Measurements from ENCODE around the gene FBN3.

FBN3 gene

DNA sequence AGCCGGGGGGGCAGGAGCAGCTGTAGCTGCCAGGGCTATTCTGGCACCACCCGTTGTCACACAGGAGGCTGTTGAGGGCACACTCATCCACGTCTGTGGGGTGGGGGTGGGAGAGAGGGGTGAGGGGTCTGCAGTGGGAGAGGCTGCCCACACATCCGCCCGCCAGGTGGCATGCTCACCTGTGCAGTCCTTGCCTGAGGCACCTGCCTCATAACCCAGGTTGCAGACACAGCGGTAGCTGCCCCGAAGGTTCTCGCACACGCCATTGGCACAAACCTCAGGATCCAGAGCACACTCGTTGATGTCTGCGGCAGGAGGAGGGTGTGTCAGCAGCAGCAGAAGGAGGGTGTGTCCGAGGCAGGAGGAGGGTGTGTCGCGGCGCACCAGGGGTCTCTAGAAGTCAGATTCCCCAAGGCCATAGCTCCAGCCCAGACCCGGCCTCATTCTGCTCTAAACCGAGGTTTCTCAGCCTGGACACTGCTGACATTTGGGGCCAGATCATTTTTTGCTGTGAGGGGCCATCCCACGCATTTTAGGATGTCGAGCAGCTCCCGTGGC is 20.3 kb downstream of the FBN3 start:
- Histone ChIP-seq H3K4me3 (ENCODE audit: low read depth in 1 of 2, low read length in 2 of 2) (no peak overlapping the region), H3K27me3 (ENCODE audit: control insufficient read depth in 1 of 2, insufficient read depth in 2 of 2, low read length in 2 of 2) (no peaks in the 10 kb centered on the region), H3K4me1 (ENCODE audit: insufficient read depth, low read length) (no peaks in the 10 kb centered on the region), H3K9me3 (ENCODE audit: low read length) (no peaks in the 10 kb centered on the region), H3K9ac (ENCODE audit: low read length) (no peak overlapping the region), H3K27ac (ENCODE audit: low read depth, low read length) (no peak overlapping the region), H3K36me3 (ENCODE audit: insufficient read depth, low read length) (no peaks in the 10 kb centered on the region)

DNA sequence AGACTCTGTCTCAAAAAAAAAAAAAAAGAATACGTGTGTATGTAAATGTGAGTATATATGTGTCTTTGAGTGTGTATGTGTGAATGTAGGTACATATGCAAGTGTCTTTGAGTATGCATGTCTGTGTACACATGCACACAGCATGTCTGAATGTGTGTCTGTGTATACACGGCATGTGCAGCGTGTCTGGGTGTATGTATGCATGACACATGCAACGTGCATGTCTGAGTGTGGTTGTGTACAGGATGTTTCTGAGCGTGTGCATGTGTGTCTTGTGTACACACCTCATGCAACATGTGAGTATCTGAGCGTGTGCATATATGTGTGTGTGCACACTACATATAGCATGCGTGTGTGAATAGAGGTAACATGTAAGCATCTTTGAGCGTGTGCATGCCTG is 20.8 kb downstream of the FBN3 start:
- H3K36me3 ChIP-seq (ENCODE audit: insufficient read depth, low read length), result no peaks in the 10 kb centered on the region
- no peak overlapping the region for H3K4me3 ChIP-seq (ENCODE audit: low read depth in 1 of 2, low read length in 2 of 2)
- H3K9me3 ChIP-seq (ENCODE audit: low read length), result no peaks in the 10 kb centered on the region
- no peaks in the 10 kb centered on the region for H3K27me3 ChIP-seq (ENCODE audit: control insufficient read depth in 1 of 2, insufficient read depth in 2 of 2, low read length in 2 of 2)
- H3K9ac ChIP-seq (ENCODE audit: low read length), result no peak overlapping the region
- no peak overlapping the region for H3K27ac ChIP-seq (ENCODE audit: low read depth, low read length)
- no peaks in the 10 kb centered on the region for H3K4me1 ChIP-seq (ENCODE audit: insufficient read depth, low read length)

DNA sequence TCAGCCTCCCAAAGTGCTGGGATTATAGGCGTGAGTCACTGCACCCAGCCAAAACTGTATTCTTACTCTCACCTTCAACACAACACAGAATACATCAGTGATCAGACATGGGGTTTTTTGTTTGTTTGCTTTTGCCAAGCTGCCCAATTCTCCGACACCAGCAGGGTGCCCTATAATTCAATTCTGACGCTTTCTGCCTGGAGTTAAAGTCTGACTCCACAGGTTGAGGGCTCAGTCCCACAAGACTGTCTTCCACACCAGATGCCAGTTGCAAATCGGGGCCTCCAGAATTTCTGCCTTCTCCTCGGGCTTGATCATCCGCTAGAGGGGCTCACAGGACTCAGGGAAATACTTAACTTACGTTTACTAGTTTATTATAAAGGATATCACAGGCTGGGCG is 22.1 kb downstream of the FBN3 start:
- no peak overlapping the region for H3K27ac ChIP-seq (ENCODE audit: low read depth, low read length)
- no peak overlapping the region for H3K4me3 ChIP-seq (ENCODE audit: low read depth in 1 of 2, low read length in 2 of 2)
- no peaks in the 10 kb centered on the region for H3K27me3 ChIP-seq (ENCODE audit: control insufficient read depth in 1 of 2, insufficient read depth in 2 of 2, low read length in 2 of 2)
- no peaks in the 10 kb centered on the region for H3K9me3 ChIP-seq (ENCODE audit: low read length)
- no peak overlapping the region for H3K9ac ChIP-seq (ENCODE audit: low read length)
- no peaks in the 10 kb centered on the region for H3K36me3 ChIP-seq (ENCODE audit: insufficient read depth, low read length)
- H3K4me1 ChIP-seq (ENCODE audit: insufficient read depth, low read length), result no peaks in the 10 kb centered on the region

DNA sequence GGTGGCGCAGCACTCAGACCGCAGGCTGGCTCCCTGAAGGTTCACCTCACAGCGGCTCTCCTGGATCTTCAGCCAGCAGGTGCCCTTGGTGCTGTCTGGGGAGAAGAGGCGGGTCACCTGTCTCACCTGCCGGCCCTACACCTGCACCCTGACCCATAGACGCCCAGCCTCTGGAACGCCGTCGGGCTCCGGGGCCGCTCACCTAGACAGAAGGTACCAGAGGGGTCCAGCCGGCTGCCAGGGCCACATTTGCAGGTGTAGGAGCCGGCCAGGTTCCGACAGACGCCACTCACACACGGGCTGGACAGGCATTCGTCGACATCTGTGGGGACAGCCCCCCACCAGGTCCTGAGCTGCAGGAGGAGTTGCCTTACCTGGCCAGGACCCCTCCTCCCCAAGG is 22.9 kb downstream of the FBN3 start:
- no peaks in the 10 kb centered on the region for H3K27me3 ChIP-seq (ENCODE audit: control insufficient read depth in 1 of 2, insufficient read depth in 2 of 2, low read length in 2 of 2)
- no peak overlapping the region for H3K27ac ChIP-seq (ENCODE audit: low read depth, low read length)
- H3K4me3 ChIP-seq (ENCODE audit: low read depth in 1 of 2, low read length in 2 of 2), result no peak overlapping the region
- no peaks in the 10 kb centered on the region for H3K9me3 ChIP-seq (ENCODE audit: low read length)
- H3K4me1 ChIP-seq (ENCODE audit: insufficient read depth, low read length), result no peaks in the 10 kb centered on the region
- H3K36me3 ChIP-seq (ENCODE audit: insufficient read depth, low read length), result no peaks in the 10 kb centered on the region
- H3K9ac ChIP-seq (ENCODE audit: low read length), result no peak overlapping the region

DNA sequence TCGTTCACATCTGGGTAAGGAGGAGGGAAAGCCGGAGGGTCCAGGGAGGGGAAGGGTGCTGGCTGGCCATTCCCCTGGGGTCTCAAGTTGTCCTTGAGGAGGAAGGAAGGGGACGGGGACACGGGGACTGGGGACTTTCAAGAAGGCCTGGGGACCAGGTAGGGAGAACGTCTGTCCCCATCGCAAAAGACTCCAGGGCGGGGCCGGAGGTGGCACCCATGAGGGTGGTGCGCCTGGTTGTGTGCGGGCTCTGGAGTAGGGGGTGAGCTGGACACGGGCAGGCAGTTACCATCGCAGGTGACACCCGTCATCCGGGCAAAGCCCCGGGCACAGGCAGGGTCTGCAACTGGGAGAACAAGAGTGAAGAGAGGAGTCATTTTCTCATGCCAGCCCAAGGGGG is 23.4 kb downstream of the FBN3 start:
- Histone ChIP-seq H3K27me3 (ENCODE audit: control insufficient read depth in 1 of 2, insufficient read depth in 2 of 2, low read length in 2 of 2) (no peaks in the 10 kb centered on the region), H3K27ac (ENCODE audit: low read depth, low read length) (no peak overlapping the region), H3K9me3 (ENCODE audit: low read length) (no peaks in the 10 kb centered on the region), H3K4me3 (ENCODE audit: low read depth in 1 of 2, low read length in 2 of 2) (no peak overlapping the region), H3K9ac (ENCODE audit: low read length) (no peak overlapping the region), H3K4me1 (ENCODE audit: insufficient read depth, low read length) (no peaks in the 10 kb centered on the region), H3K36me3 (ENCODE audit: insufficient read depth, low read length) (no peaks in the 10 kb centered on the region)

DNA sequence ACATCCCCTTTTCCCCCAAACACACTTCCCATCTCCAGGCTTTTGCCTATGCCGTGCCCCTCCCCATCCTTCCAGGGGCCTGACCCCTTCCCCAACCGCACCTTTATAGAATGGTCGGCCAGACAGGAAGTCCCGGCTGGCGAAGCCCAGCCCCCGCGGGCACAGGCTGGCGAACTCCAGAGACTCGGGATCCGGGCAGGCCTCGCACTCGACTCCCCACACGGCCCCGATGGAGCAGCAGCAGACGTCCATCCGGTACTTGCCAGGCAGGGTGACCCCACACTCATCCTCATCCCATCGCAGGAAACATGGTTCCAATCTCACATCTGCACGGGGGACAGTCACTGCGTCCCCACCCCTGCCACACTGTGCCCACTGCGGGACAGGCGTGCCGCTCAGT is 25.7 kb downstream of the FBN3 start:
- no peak overlapping the region for H3K4me3 ChIP-seq (ENCODE audit: low read depth in 1 of 2, low read length in 2 of 2)

DNA sequence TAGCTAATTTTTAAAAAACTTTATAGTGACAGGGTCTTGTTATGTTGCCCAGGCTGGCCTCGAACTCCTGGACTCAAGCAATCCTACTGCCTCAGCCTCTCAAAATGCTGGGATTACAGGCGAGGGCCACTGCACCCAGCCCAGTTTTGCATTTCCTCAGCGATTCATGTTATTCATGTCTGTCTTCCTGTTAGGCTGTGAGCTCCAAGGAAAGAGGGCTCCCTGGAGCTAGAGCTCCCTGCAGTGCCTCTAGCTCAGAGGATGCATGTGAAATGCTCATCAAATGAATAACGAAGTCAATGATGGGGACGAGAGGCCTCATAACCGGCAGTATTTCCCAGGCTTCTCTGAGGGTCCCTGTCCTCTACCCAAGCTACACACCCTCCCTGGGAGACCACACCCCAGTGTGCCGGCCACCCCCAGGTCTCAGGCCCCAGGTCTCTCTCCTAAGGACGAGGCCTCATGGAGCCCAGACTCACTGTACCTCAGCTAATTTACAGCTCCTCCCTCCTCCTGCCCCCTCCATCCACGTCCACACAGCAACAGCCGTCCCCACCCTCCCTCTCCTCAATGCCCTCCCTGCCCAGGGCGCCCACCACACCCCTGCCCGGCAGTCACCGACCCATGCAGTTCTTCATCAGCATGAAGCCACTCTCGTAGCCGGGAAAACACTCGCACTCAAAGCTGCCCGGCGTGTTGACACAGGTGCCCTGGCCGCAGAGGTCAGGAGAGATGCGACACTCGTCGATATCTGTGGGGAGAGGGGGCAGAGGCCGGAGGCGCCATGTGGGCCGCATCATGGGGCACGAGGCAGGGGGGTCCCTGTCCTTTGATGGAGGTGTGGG is 28.5 kb downstream of the FBN3 start:
- no peak overlapping the region for H3K4me3 ChIP-seq (ENCODE audit: low read depth in 1 of 2, low read length in 2 of 2)
- no peaks in the 10 kb centered on the region for H3K36me3 ChIP-seq (ENCODE audit: insufficient read depth, low read length)
- no peaks in the 10 kb centered on the region for H3K4me1 ChIP-seq (ENCODE audit: insufficient read depth, low read length)
- H3K9me3 ChIP-seq (ENCODE audit: low read length), result no peaks in the 10 kb centered on the region
- H3K9ac ChIP-seq (ENCODE audit: low read length), result no peak overlapping the region
- H3K27me3 ChIP-seq (ENCODE audit: control insufficient read depth in 1 of 2, insufficient read depth in 2 of 2, low read length in 2 of 2), result no peaks in the 10 kb centered on the region
- H3K27ac ChIP-seq (ENCODE audit: low read depth, low read length), result no peak overlapping the region

More for the DNA sequence above, 25.7 kb downstream of the FBN3 start:
- Histone ChIP-seq H3K27me3 (ENCODE audit: control insufficient read depth in 1 of 2, insufficient read depth in 2 of 2, low read length in 2 of 2) (no peaks in the 10 kb centered on the region), H3K36me3 (ENCODE audit: insufficient read depth, low read length) (no peaks in the 10 kb centered on the region), H3K9me3 (ENCODE audit: low read length) (no peaks in the 10 kb centered on the region), H3K4me1 (ENCODE audit: insufficient read depth, low read length) (no peaks in the 10 kb centered on the region), H3K9ac (ENCODE audit: low read length) (no peak overlapping the region), H3K27ac (ENCODE audit: low read depth, low read length) (no peak overlapping the region)

DNA sequence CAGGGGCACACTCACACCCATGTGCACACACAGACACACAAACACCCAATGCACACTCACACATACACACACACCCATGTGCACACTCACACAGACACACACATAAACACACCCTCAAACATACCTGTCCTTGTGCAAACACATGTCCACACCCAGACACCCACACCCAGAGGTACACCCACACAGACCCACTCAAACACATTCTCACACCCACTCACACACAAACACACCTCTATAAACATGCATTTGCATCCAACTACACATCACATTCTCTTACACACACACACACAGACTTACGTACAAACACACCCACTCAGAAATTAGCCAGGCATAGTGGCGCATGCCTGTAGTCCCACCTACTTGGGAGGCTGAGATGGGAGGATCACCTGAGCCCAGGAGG is 31.4 kb downstream of the FBN3 start:
- Histone ChIP-seq H3K27me3 (ENCODE audit: control insufficient read depth in 1 of 2, insufficient read depth in 2 of 2, low read length in 2 of 2) (no peaks in the 10 kb centered on the region), H3K4me3 (ENCODE audit: low read depth in 1 of 2, low read length in 2 of 2) (no peak overlapping the region), H3K9ac (ENCODE audit: low read length) (no peak overlapping the region), H3K27ac (ENCODE audit: low read depth, low read length) (no peak overlapping the region), H3K9me3 (ENCODE audit: low read length) (no peaks in the 10 kb centered on the region), H3K4me1 (ENCODE audit: insufficient read depth, low read length) (no peaks in the 10 kb centered on the region), H3K36me3 (ENCODE audit: insufficient read depth, low read length) (no peaks in the 10 kb centered on the region)

DNA sequence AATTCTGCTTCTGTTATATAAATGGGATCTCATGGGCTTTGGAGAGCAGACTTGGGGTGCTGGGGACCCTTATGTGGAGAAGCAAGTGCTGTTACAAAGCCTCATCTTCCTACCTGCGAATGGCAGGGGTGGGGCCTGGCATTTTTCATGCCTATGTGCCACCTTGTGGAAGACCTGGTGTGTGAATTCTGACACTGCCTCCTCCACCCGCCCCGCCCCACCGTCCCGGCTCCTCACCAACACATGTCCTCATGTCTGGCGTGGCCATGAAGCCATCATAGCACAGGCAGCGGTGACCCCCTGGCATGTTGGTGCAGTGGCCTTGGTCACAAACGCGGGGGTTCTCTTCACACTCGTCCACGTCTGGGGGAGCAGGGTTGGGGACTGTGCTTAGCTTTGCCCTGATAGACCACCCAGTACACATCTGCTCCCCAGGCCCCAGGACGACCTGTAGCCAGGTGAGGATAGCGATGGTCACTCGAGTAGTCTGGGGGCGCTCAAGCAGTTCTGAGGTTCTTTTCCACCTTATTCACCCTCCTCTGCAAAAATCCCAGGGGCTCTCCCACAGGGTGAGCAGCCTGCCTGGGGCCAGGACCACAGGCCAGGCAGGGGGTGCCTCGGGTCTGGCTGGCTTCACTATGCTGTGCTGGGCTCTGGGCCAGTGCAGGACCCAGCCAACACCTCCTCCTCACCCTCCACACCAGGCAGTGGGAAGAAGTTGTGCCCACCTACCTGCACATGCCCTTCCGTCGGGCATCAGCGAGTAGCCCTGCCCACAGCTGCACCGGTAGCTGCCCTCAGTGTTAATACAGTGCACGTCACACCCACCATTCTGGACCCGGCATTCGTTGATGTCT is 32.7 kb downstream of the FBN3 start:
- H3K27me3 ChIP-seq (ENCODE audit: control insufficient read depth in 1 of 2, insufficient read depth in 2 of 2, low read length in 2 of 2), result no peaks in the 10 kb centered on the region
- no peaks in the 10 kb centered on the region for H3K4me1 ChIP-seq (ENCODE audit: insufficient read depth, low read length)
- no peak overlapping the region for H3K4me3 ChIP-seq (ENCODE audit: low read depth in 1 of 2, low read length in 2 of 2)
- H3K9ac ChIP-seq (ENCODE audit: low read length), result no peak overlapping the region
- H3K27ac ChIP-seq (ENCODE audit: low read depth, low read length), result no peak overlapping the region
- H3K9me3 ChIP-seq (ENCODE audit: low read length), result no peaks in the 10 kb centered on the region
- no peaks in the 10 kb centered on the region for H3K36me3 ChIP-seq (ENCODE audit: insufficient read depth, low read length)

DNA sequence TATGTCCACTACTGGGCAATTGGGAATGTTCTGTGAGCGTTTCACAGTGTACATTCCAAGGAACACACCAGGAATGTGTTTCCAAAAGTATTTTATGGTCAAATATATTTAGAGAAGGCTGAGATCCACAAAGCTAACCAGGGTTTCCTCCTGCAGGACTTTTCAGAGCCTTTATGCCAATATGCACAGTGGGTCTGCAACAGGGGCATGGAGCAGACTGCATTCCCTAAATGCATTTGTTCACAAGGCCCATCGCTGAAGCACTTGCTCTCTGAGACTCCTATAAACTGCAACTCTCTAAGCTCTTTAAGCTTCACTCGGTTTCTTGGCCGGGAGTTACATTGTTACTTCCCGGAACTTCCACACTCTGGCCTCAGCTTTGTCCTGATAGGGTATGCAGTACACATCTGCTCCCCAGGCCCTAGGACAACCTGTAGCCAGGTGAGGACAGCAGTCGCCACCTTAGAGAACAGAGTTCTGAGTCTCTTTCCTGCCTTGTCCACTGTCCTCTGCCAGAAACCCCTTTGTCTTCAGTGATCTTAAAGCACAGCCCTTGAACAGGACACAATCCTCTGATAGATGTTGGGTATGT is 33.5 kb downstream of the FBN3 start:
- H3K9me3 ChIP-seq (ENCODE audit: low read length), result no peaks in the 10 kb centered on the region
- no peaks in the 10 kb centered on the region for H3K4me1 ChIP-seq (ENCODE audit: insufficient read depth, low read length)
- no peak overlapping the region for H3K4me3 ChIP-seq (ENCODE audit: low read depth in 1 of 2, low read length in 2 of 2)
- no peak overlapping the region for H3K27ac ChIP-seq (ENCODE audit: low read depth, low read length)
- H3K9ac ChIP-seq (ENCODE audit: low read length), result no peak overlapping the region
- no peaks in the 10 kb centered on the region for H3K36me3 ChIP-seq (ENCODE audit: insufficient read depth, low read length)
- no peaks in the 10 kb centered on the region for H3K27me3 ChIP-seq (ENCODE audit: control insufficient read depth in 1 of 2, insufficient read depth in 2 of 2, low read length in 2 of 2)

DNA sequence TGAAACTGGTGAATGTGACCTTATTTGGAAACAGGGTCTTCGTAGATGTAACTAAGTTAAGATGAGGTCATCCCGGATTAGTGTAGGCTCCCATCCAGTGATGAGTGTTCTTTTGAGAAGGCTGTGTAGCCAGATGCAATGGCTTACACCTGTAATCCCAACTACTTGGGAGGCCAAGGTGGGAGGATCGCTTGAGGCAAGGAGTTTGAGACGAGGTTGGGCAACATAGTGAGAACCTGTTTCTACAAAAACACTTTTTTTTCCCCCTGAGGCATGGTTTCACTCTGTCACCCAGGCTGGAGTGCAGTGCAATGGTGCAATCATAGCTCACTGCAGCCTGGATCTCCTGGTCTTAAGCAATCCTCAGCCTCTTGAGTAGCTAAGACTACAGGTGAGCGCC is 36.4 kb downstream of the FBN3 start:
- H3K4me3 ChIP-seq (ENCODE audit: low read depth in 1 of 2, low read length in 2 of 2), result no peak overlapping the region
- H3K36me3 ChIP-seq (ENCODE audit: insufficient read depth, low read length), result no peaks in the 10 kb centered on the region
- no peaks in the 10 kb centered on the region for H3K4me1 ChIP-seq (ENCODE audit: insufficient read depth, low read length)
- no peaks in the 10 kb centered on the region for H3K9me3 ChIP-seq (ENCODE audit: low read length)
- H3K27me3 ChIP-seq (ENCODE audit: control insufficient read depth in 1 of 2, insufficient read depth in 2 of 2, low read length in 2 of 2), result no peaks in the 10 kb centered on the region
- no peak overlapping the region for H3K9ac ChIP-seq (ENCODE audit: low read length)
- no peak overlapping the region for H3K27ac ChIP-seq (ENCODE audit: low read depth, low read length)
